ENCODE data around the gene ANGPTL8.
A peak's percentile ranks its signal among the peaks of the same experiment; 100 is the strongest.

- TF ChIP-seq, protein P1, sequence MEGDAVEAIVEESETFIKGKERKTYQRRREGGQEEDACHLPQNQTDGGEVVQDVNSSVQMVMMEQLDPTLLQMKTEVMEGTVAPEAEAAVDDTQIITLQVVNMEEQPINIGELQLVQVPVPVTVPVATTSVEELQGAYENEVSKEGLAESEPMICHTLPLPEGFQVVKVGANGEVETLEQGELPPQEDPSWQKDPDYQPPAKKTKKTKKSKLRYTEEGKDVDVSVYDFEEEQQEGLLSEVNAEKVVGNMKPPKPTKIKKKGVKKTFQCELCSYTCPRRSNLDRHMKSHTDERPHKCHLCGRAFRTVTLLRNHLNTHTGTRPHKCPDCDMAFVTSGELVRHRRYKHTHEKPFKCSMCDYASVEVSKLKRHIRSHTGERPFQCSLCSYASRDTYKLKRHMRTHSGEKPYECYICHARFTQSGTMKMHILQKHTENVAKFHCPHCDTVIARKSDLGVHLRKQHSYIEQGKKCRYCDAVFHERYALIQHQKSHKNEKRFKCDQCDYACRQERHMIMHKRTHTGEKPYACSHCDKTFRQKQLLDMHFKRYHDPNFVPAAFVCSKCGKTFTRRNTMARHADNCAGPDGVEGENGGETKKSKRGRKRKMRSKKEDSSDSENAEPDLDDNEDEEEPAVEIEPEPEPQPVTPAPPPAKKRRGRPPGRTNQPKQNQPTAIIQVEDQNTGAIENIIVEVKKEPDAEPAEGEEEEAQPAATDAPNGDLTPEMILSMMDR (IDR thresholded peaks at IDR 0.05; ENCODE audit: low read depth, low read length, poor library complexity, severe bottlenecking): peak; percentile 26
- no peak for TF ChIP-seq EZH2phosphoT487 (IDR thresholded peaks at IDR 0.05; ENCODE audit: borderline replicate concordance, low read length)
These were observed 48.9 kb downstream of the ANGPTL8 start for GRCh38 chr19:11288349-11288748.
